Muscle layer of colon (tissue), 2 donors: ENCODE results near the gene CCDC167.
A peak's percentile ranks its signal among the peaks of the same experiment; 100 is the strongest.

ENCODE experiments used
- H3K27ac ChIP-seq: one replicate; pipeline ENCODE4 v1.7.0; 2013; ENCODE audit warnings: low read depth, mild to moderate bottlenecking, low read length, moderate library complexity
- H3K27me3 ChIP-seq, 2 donors: one replicate each; pipeline ENCODE4 v1.7.0; 2013; ENCODE audit warnings: low read length in 2 of 2, mild to moderate bottlenecking in 2 of 2; ENCODE audit not compliant: insufficient read depth in 2 of 2, control insufficient read depth in 1 of 2
- H3K36me3 ChIP-seq: one replicate; pipeline ENCODE4 v1.7.0; 2013; ENCODE audit warnings: mild to moderate bottlenecking, low read length; ENCODE audit not compliant: insufficient read depth
- H3K4me1 ChIP-seq: one replicate; pipeline ENCODE4 v1.7.0; 2013; ENCODE audit warnings: mild to moderate bottlenecking, low read length; ENCODE audit not compliant: insufficient read depth
- H3K4me3 ChIP-seq, 2 donors: one replicate each; pipeline ENCODE4 v1.7.0; 2013; ENCODE audit warnings: low read length in 2 of 2, low read depth in 1 of 2, mild to moderate bottlenecking in 1 of 2, moderate library complexity in 1 of 2
- H3K9ac ChIP-seq: one replicate; pipeline ENCODE4 v1.7.0; 2013; ENCODE audit warnings: low read length
- H3K9me3 ChIP-seq: one replicate; pipeline ENCODE4 v1.7.0; 2013; ENCODE audit warnings: mild to moderate bottlenecking, low read length
- donor health status: abdominal sarcoma.
- donor health status: Adenocarcinoma of cecum.

Gene CCDC167

GRCh38 chr6:37477656-37478435 is 21.8 kb downstream of the CCDC167 start:
- Histone ChIP-seq H3K9me3 (no peaks in the 10 kb centered on the region), H3K9ac (no peak overlapping the region), H3K27ac (no peak overlapping the region), H3K27me3 (no peaks in the 10 kb centered on the region), H3K4me3 (no peak overlapping the region), H3K4me1 (peaks cover 30% of the 10 kb centered on the region), H3K36me3 (peaks cover 67% of the 10 kb centered on the region)

GRCh38 chr6:37477191-37477590 is 22.5 kb downstream of the CCDC167 start:
- Histone ChIP-seq H3K27ac (no peak overlapping the region), H3K36me3 (peaks cover 68% of the 10 kb centered on the region), H3K9ac (no peak overlapping the region), H3K4me3 (no peak overlapping the region), H3K4me1 (peaks cover 31% of the 10 kb centered on the region), H3K27me3 (no peaks in the 10 kb centered on the region), H3K9me3 (no peaks in the 10 kb centered on the region)

DNA sequence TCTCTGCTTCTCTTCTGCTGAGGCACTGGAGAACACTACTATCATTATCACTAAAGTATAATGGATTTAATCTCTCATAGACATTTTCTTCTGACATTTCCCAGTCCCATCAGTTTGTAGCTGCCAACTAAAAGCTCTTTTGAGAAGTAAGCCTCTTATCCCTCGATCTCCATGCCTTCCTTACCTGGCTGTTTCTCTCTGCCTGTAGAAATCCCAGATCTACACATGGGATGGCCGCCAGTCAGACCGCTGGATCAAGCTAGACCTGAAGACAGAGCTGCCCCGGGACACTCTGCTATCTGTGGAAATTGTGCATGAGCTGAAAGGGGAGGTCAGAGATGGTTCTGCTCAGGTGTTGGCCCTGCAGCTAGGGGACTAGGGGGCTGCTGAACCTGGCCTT is 25.4 kb downstream of the CCDC167 start:
- peaks cover 12% of the 10 kb centered on the region for H3K4me1 ChIP-seq
- no peaks in the 10 kb centered on the region for H3K9me3 ChIP-seq
- H3K27ac ChIP-seq = no peak overlapping the region
- peaks cover 73% of the 10 kb centered on the region for H3K36me3 ChIP-seq
- no peak overlapping the region for H3K9ac ChIP-seq
- no peaks in the 10 kb centered on the region for H3K27me3 ChIP-seq
- no peak overlapping the region for H3K4me3 ChIP-seq

DNA sequence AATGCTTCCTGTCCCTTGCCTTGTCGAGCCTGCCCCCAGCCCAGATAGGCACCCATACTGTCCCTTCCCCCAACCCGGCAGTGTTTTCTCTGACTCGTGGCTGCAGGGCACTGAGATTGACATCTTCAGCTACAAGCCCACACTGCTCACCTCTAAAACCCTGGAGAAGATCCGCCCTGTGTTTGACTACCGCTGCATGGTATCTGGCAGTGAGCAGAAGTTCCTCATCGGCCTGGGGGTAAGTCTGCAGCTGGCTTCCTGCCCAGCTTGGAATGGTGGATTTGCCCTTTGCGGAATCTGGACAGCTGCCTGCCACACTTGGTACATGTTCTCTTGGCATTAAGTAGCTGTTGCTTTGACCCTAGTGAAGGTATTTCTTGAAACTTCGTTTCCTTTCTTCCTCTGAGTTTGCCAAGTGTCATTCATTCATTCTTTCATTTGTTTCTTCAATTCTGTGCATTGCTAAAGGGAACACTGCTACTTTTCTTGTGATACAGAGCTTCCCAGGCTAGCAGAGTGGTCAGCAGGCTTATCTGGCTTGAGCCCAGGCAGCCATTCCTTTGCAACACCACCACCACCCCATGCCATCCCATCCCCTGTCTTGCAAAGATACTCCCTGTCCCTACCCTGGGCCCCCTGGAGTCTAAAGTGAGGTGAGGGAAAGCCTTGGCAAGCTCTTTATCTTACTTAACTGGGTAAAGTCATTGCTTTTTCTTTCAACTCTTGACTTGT is 26.2 kb downstream of the CCDC167 start:
- Histone ChIP-seq H3K27me3 (no peaks in the 10 kb centered on the region), H3K4me1 (peaks cover 12% of the 10 kb centered on the region), H3K27ac (peak overlapping the region; percentile 56), H3K4me3 (no peak overlapping the region), H3K9me3 (no peaks in the 10 kb centered on the region), H3K36me3 (peaks cover 66% of the 10 kb centered on the region), H3K9ac (no peak overlapping the region)

DNA sequence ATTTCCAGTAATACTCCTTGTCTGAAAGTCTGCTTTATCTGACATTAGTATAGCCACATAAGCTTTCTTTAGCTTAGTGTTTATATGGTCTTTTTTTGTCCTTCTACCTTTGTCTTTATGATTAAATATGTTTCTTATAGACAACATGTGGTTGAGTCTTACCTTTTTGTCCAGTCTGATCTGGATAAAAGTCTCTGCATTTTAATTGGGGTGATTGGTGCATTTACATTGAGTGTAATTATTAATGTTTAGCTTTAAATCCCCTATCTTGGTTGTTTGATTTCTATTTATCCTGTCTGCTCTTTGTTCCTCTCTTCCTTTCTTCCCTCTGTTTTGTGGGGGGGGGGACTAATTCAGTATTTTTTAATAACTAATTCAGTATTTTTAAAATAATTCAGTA is 32.0 kb downstream of the CCDC167 start:
- Histone ChIP-seq H3K4me3 (no peak overlapping the region), H3K36me3 (peaks cover 34% of the 10 kb centered on the region)

DNA sequence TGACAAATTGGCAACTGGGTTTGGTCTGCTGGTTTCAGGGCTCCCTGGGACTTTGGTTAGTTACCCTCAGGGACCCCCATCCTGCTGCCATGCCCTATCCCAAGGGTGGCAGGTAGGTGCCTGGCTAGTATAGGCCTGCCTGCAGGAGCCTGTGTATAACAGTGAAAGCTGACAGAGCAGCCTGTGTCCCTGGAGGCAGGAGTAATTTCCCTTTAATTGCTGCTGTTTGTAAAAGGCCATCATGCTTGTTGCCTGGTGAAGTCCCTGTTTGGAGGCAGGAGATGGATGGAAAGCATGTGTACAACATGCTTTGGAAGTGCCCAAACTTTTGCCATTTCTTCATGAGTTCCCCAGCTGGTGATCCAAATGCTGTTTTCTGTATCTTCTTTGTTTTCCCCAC is 36.6 kb downstream of the CCDC167 start:
- H3K4me1 ChIP-seq = no peaks in the 10 kb centered on the region
- H3K9ac ChIP-seq = no peak overlapping the region
- no peaks in the 10 kb centered on the region for H3K27me3 ChIP-seq
- H3K4me3 ChIP-seq = no peak overlapping the region
- no peak overlapping the region for H3K27ac ChIP-seq
- peaks cover 4% of the 10 kb centered on the region for H3K9me3 ChIP-seq
- peaks cover 56% of the 10 kb centered on the region for H3K36me3 ChIP-seq

More for the DNA sequence above, 32.0 kb downstream of the CCDC167 start:
- Histone ChIP-seq H3K27me3 (no peaks in the 10 kb centered on the region), H3K4me1 (peaks cover under 1% of the 10 kb centered on the region), H3K9me3 (peaks cover 4% of the 10 kb centered on the region), H3K27ac (no peak overlapping the region), H3K9ac (no peak overlapping the region)

DNA sequence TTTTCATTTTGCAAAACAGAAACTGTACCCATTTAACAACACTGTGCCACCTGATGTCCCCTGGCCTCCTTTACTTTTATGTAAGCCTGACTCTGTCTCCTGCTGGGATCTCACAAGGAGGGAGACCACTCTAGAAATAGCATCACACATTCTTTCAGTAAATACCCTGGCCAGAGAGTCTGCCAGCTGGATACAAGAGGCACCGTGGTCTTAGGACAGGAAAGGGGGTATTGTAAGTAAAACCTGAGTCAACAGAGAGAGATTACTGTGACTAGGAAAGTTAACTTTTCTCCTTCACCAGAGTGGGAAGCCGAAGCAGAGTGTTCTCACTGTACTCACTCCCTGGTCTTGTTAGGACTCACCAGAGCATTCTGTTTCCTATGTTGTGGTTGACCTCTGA is 38.9 kb downstream of the CCDC167 start:
- no peaks in the 10 kb centered on the region for H3K27me3 ChIP-seq
- H3K27ac ChIP-seq = no peak overlapping the region
- H3K9me3 ChIP-seq = no peaks in the 10 kb centered on the region
- H3K4me3 ChIP-seq = no peak overlapping the region
- peaks cover 22% of the 10 kb centered on the region for H3K4me1 ChIP-seq
- no peak overlapping the region for H3K9ac ChIP-seq
- H3K36me3 ChIP-seq = peaks cover 56% of the 10 kb centered on the region

GRCh38 chr6:37459981-37460800 is 39.5 kb downstream of the CCDC167 start:
- H3K4me1 ChIP-seq = peaks cover 28% of the 10 kb centered on the region
- H3K27ac ChIP-seq = no peak overlapping the region
- no peak overlapping the region for H3K4me3 ChIP-seq
- H3K9me3 ChIP-seq = no peaks in the 10 kb centered on the region
- peaks cover 56% of the 10 kb centered on the region for H3K36me3 ChIP-seq
- H3K27me3 ChIP-seq = no peaks in the 10 kb centered on the region
- H3K9ac ChIP-seq = no peak overlapping the region

DNA sequence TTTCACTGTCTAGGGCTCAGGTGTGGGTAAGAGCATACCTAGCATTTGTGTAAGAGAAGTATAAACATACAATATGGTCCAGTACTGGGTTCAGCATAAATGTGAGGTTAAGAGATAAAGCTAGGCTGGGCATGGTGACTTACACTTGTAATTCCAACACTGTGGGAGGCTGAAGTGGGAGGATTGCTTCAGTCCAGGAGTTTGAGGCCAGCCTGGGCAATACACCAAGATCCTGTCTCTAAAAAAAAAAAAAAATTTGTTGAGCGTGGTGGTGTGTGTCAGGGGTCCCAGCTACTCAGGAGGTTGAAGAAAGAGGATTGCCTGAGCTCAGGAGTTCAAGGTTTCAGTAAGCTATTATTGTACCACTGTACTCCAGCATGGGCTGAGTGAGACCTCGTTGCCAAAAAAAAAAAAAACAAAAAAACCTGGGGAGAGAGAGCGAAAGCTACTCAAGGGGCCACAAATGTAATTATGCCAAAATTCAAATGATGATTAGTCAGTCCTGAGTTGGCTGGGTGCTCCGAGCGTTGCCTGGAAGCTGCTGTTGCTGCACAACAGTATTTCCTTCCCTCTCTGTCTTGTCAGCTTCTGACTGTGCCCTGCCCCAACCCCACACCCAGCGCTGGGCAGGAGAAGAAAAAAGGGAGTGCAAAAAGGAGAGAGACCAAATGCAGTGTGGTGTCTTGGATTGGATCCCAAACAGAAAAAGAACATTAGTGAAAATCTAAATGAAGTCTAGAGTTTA is 42.7 kb downstream of the CCDC167 start:
- Histone ChIP-seq H3K27me3 (no peaks in the 10 kb centered on the region), H3K9me3 (no peaks in the 10 kb centered on the region), H3K4me3 (no peak overlapping the region), H3K36me3 (peaks cover 44% of the 10 kb centered on the region), H3K27ac (peak overlapping the region; percentile 43), H3K4me1 (peaks cover 56% of the 10 kb centered on the region), H3K9ac (no peak overlapping the region)

DNA sequence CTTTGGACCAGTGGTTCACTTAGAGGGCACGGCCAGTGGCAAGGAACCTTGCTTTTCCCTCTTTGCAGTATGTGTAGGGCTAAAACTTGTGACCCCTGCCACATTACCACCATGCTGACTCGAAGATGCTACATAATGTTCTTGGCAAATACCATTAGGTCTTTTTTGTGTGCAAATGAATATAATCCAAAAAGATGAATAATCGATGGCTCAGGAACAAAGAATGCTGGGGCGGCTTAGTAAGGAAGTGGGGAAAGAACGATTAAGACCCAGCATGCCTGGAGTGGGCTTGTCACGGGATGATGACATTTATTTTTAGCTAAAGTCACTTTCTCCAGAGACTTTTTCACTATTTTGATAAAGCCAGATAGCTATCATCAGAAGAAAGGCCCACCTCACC is 43.6 kb downstream of the CCDC167 start:
- Histone ChIP-seq H3K27ac (peak overlapping the region; percentile 43), H3K4me1 (peaks cover 63% of the 10 kb centered on the region), H3K9me3 (no peaks in the 10 kb centered on the region), H3K9ac (no peak overlapping the region), H3K4me3 (no peak overlapping the region), H3K36me3 (peaks cover 43% of the 10 kb centered on the region), H3K27me3 (no peaks in the 10 kb centered on the region)
